Aortic smooth muscle cell (primary cell): ENCODE results near the gene POLR2J3. TPM values are rescaled to one million over a fixed set of nuclear protein-coding genes. Genes with fewer than 3 reads are reported as not detected.

ENCODE experiments used
- total RNA-seq: library from RNA; depleted of rRNA; stranded (reverse); fragments of >200 nt; gene quantifications from 2 replicates; pipeline ENCODE4 v1.2.3, GENCODE V29; 2014

Gene POLR2J3
- total RNA-seq, result 27.0 and 66.9 TPM in 2 replicates

GRCh38 chr7:102572261-102573239, at the start of gene POLR2J3:
TSS of gene POLR2J3 (minus strand) at chr7:102572583. CDS start at chr7:102572521, 62 bp downstream.

GRCh38 chr7:102616507-102617125, 44.2 kb upstream of the POLR2J3 start, which contains the start of gene RASA4:
TSS of gene RASA4 (minus strand) at chr7:102616756. CDS start at chr7:102616689, 67 bp downstream.

GRCh38 chr7:102550808-102551422, 21.5 kb downstream of the POLR2J3 start, which contains the start of gene SPDYE2:
TSS of gene SPDYE2 (plus strand) at chr7:102551226. CDS start at chr7:102553256, 2,030 bp downstream.

GRCh38 chr7:102543596-102543995, 28.8 kb downstream of the POLR2J3 start, which contains the start of gene UPK3BL2:
TSS of gene UPK3BL2 (minus strand) at chr7:102543696. CDS start at chr7:102543636, 60 bp downstream.

GRCh38 chr7:102517550-102518147, 54.7 kb downstream of the POLR2J3 start, which contains the start of gene RASA4B:
TSS of gene RASA4B (minus strand) at chr7:102517777. CDS start at chr7:102517710, 67 bp downstream.

Other genes starting within 250 kb of the POLR2J3 start
- gene SPDYE6, start 216.1 kb downstream of the POLR2J3 start, total RNA-seq, result 0.06 TPM in 1 of 2 replicates, not detected in the other
- 13.1 and 14.6 TPM in 2 replicates for gene PRKRIP1, start 176.2 kb downstream of the POLR2J3 start, total RNA-seq
- 45.2 and 49.4 TPM in 2 replicates for gene ORAI2, start 139.0 kb downstream of the POLR2J3 start, total RNA-seq
- 9.0 and 9.3 TPM in 2 replicates for gene ALKBH4, start 107.7 kb downstream of the POLR2J3 start, total RNA-seq
- gene LRWD1, start 107.6 kb downstream of the POLR2J3 start, total RNA-seq, result 20.3 and 32.4 TPM in 2 replicates
- 47.3 and 49.3 TPM in 2 replicates for gene POLR2J, start 93.7 kb downstream of the POLR2J3 start, total RNA-seq
- gene RASA4B, start 54.8 kb downstream of the POLR2J3 start, total RNA-seq, result 13.3 and 19.4 TPM in 2 replicates
- 2.8 and 5.2 TPM in 2 replicates for gene UPK3BL2, start 28.9 kb downstream of the POLR2J3 start, total RNA-seq
- gene SPDYE2, start 21.4 kb downstream of the POLR2J3 start, total RNA-seq, result not detected in 2 replicates
- gene RASA4, start 44.2 kb upstream of the POLR2J3 start, total RNA-seq, result 71.7 and 118 TPM in 2 replicates
- 11.9 and 15.9 TPM in 2 replicates for gene UPK3BL1, start 70.2 kb upstream of the POLR2J3 start, total RNA-seq
- not detected in 2 replicates for gene SPDYE2B, start 77.7 kb upstream of the POLR2J3 start, total RNA-seq
- 4.7 and 5.9 TPM in 2 replicates for gene POLR2J2, start 99.1 kb upstream of the POLR2J3 start, total RNA-seq
- 8.8 and 8.9 TPM in 2 replicates for gene FAM185A, start 176.4 kb upstream of the POLR2J3 start, total RNA-seq